Measurements from ENCODE around the gene THRA.

Gene THRA

DNA sequence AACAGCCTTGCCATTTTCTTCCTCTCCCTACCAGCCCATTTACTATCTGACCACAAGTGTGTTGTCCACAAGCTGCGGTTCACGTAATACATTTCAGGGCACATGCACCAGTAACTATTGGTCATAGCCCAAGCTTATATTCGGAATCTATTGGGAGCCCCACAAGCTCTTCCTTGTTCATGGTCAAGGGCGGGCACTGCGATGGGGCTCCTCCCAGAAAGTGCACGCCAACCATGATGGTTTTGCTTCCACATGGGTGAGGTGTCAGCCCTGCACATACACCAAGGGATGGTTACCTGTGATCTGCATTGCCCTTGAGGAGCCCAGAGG lies 12.1 kb downstream of the THRA start:
- TF ChIP-seq GATA2 (IDR thresholded peaks at IDR 0.05; ENCODE audit: low read depth, low read length) = no peak
- TF ChIP-seq GATA3 (IDR thresholded peaks at IDR 0.05; ENCODE audit: low read depth, low read length) = no peak

- no peak for TF ChIP-seq GATA2 (IDR thresholded peaks at IDR 0.05; ENCODE audit: low read depth, low read length)
- no peak for TF ChIP-seq GATA3 (IDR thresholded peaks at IDR 0.05; ENCODE audit: low read depth, low read length)
These were observed 12.6 kb downstream of the THRA start for GRCh38 chr17:40075201-40075941.

DNA sequence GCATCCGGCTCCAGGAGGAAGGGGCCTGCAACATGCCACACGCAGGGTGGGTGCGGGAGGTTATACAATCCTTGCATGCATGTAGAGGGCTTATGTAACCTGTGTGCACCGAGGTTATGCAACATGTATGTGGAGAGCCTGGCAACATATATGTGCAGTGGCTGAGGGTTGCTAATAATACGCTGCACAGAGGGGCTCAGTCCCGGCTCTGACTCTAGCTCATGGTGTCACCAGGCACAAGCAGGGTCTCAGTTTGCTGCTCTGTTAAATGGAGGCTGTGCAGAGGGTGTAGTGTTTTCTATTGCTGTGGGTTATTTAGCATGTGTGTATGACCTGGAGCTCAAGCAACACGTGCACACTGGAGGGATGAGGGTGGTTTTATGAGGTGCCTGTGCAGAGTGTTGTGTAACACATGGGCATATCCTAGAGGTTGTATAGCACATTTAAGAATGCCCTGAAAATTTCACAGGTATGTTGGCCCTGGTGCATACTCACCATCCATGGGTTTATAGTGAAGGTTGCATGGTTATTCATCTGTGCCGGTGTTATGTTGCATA lies 13.3 kb downstream of the THRA start:
- TF ChIP-seq GATA3 (IDR thresholded peaks at IDR 0.05; ENCODE audit: low read depth, low read length) = no peak
- TF ChIP-seq GATA2 (IDR thresholded peaks at IDR 0.05; ENCODE audit: low read depth, low read length) = no peak

DNA sequence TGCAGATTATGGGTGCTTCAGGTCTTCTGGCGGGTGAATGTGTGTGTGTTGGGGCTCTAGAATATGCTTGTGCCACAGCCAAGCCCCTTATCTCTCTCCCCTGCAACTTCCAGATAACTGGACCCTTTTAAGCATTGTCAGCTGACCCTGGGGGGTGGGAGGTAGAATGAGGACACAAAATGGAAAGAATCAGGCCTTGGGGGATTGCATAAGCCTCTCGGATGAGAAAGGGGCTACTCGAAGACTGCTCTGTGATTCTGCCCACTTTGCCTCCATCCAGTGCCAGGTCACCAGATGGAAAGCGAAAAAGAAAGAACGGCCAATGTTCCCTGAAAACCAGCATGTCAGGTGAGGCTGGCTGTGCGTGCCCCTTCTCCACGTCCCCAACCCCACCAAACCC lies 13.8 kb downstream of the THRA start:
- no peak for TF ChIP-seq GATA2 (IDR thresholded peaks at IDR 0.05; ENCODE audit: low read depth, low read length)
- no peak for TF ChIP-seq GATA3 (IDR thresholded peaks at IDR 0.05; ENCODE audit: low read depth, low read length)

- TF ChIP-seq GATA2 (IDR thresholded peaks at IDR 0.05; ENCODE audit: low read depth, low read length) (no peak), GATA3 (IDR thresholded peaks at IDR 0.05; ENCODE audit: low read depth, low read length) (no peak)
These were observed 16.8 kb downstream of the THRA start for GRCh38 chr17:40079545-40079944.

GRCh38 chr17:40084477-40084876 lies 21.7 kb downstream of the THRA start:
- no peak for TF ChIP-seq GATA2 (IDR thresholded peaks at IDR 0.05; ENCODE audit: low read depth, low read length)
- no peak for TF ChIP-seq GATA3 (IDR thresholded peaks at IDR 0.05; ENCODE audit: low read depth, low read length)

- TF ChIP-seq GATA3 (IDR thresholded peaks at IDR 0.05; ENCODE audit: low read depth, low read length) (no peak), GATA2 (IDR thresholded peaks at IDR 0.05; ENCODE audit: low read depth, low read length) (no peak)
These were observed 23.6 kb downstream of the THRA start for GRCh38 chr17:40086150-40087044.

GRCh38 chr17:40087049-40087794 lies 24.5 kb downstream of the THRA start:
- TF ChIP-seq GATA3 (IDR thresholded peaks at IDR 0.05; ENCODE audit: low read depth, low read length) = no peak

GRCh38 chr17:40087903-40088718 lies 25.3 kb downstream of the THRA start:
- no peak for TF ChIP-seq GATA3 (IDR thresholded peaks at IDR 0.05; ENCODE audit: low read depth, low read length)
- TF ChIP-seq GATA2 (IDR thresholded peaks at IDR 0.05; ENCODE audit: low read depth, low read length) = no peak

GRCh38 chr17:40089077-40089895 lies 26.5 kb downstream of the THRA start:
- TF ChIP-seq GATA3 (IDR thresholded peaks at IDR 0.05; ENCODE audit: low read depth, low read length) (no peak), GATA2 (IDR thresholded peaks at IDR 0.05; ENCODE audit: low read depth, low read length) (no peak)

DNA sequence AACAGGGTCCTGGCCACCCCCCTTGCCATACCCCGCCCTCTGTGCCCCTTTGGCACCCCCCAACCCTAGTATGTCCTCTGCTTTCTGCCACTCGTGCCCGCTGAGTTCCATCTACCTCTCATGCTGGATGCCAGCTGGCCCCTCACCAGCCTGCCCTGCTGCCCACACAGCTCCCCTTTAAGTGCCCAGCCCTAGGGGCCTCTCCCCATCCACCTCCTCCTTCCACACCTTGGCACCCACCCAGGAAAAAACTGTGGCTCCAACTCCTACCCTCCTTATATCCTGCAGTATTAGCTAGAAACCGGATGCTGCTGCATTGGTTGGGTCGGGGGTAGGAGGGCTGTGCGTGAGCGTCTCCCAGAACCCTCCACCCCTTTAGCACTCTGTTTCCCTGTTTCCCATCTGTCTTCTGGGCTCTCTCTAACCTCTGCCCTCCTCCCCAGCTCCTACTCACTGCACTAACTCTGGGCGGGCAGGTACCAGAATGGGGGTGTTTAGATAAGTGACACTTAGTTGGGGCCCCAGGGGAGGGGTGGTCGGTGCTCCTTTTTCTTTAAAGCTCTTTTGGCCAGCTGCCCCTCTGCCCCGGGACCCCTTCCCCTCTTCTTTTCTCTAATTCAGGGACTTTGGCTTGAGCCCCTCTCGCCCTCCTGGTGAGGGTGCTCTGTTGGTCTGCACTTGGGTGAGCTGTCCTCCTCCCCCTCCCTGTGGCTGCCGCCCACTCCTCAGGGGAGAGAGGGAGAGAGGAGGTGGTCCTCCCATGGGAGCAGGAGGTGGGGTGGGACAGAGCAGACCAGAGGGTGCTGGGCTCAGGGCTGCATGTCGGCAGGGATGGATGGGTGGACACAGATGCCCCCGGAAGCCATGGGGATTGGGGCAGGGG lies 27.7 kb downstream of the THRA start:
- TF ChIP-seq GATA3 (IDR thresholded peaks at IDR 0.05; ENCODE audit: low read depth, low read length) (no peak), GATA2 (IDR thresholded peaks at IDR 0.05; ENCODE audit: low read depth, low read length) (no peak)
